ENCODE results near the gene RNF38.
"Not testable (repeated sequence)": the region's sequence is repeated elsewhere in the genome, so short reads cannot be mapped to it uniquely, and the experiment has no call there.

The RNF38 gene

DNA sequence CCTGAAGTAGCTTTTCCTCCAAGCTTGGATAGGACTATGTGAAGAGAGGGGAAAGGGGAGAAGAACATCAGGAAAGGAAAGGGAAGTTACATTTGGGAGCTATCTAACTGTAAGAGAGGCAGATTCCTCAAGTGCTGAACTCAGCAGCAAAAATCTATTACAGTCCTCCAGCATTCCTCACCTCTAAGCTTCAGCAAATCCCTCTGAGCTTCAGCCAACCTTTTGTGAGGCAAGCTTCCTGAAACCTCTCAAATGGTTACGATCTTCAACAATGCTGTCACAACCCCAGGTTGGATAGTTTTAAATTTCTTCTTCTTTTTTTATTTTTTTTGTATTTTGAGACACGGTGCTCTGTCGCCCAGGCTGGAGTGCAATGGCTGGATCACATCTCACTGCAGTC lies 2.5 kb upstream of the RNF38 start:
- no peak for DNase-seq

DNA sequence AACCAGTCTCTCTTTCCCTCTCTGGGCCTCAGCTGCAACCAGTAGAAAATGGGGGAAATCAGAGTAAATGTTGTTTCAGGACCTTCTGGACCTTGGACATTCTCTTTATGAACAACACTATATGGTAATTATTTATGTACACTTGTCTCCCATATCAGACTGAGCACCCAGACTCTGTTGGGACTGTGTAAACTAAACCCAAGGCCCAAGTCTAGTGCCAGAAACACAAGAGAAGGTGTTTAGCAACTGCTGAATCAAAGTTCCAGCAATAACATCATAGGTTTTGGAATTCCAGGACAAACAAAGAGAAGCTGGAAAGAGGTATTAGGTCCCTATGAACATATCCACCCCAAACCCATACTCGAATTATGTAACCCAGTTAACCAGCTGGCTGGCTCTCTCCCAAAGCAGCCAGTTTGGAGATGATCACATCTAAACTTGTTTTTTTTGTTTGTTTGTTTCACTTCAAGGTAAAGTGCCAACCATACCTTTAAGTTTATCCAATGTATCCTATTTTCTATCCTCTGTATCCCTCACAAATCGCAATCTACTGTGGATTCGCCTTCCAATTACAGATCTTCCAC lies 1.9 kb upstream of the RNF38 start:
- DNase-seq: no peak

GRCh38 chr9:36401164-36401740 lies 1.2 kb upstream of the RNF38 start:
- no peak for DNase-seq

GRCh38 chr9:36400332-36401163 lies 479 bp upstream of the RNF38 start:
- peak; percentile 92 to 93 for DNase-seq

DNA sequence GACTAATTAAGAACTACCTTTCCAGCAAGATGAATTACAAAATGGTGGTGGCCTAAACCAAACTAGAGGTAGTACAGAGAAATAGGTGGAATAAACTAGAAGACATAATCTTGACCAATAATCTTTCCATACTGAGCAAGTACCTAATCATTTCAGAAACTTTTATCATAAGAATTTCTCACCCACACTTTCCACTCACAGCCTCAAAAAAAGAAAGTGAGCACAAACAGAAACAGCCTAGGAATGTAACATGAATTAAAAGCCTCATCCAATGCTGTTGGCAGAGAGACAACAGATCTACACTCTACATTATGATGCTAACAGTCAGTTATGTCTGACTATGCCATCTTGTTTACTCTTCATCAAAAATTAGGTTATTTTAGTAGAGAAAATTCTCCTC lies 1.3 kb downstream of the RNF38 start:
- no peak for DNase-seq

DNA sequence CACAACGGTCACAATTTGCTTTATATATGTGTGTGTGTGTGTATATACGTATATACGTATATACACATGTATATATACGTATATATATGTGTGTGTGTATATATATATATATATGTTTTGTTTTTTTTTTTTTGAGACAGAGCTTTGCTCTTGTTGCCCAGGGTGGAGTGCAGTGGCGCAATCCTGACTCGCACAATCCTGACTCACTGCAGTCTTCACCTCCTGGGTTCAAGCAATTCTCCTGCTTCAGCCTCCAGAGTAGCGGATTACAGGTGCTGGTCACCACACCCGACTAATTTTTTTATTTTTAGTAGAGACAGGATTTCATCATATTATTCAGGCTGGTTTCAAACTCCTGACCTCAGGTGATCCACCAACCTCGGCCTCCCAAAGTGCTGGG lies 3.1 kb downstream of the RNF38 start:
- no peak for DNase-seq

- DNase-seq: no peak
Measured at GRCh38 chr9:36392489-36392888, 7.6 kb downstream of the RNF38 start.

- no peak for DNase-seq
Measured at GRCh38 chr9:36389590-36389989, 10.5 kb downstream of the RNF38 start.

GRCh38 chr9:36386396-36386965 lies 13.6 kb downstream of the RNF38 start:
- DNase-seq: not testable (repeated sequence)

GRCh38 chr9:36382484-36382883 lies 17.6 kb downstream of the RNF38 start:
- no peak for DNase-seq

DNA sequence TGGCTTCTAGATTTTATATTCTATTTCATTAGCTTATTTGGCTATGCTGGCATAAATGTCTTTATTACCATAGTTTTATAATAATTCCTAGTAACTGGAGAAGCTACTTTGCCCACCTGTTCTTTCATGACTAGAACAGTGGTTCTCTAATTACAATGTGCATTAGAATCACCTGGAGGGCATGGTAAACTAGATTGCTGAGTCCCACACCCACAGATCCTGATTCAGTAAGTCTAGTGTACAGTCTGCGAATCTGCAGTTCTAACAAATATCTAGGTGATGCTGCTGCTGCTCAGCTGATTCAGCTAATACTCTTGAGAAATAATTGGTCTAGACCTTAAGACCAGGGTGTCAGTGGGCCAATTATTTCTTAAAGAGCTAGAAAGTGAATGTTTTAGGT lies 35.5 kb downstream of the RNF38 start:
- no peak for DNase-seq

GRCh38 chr9:36363448-36363847 lies 36.6 kb downstream of the RNF38 start:
- DNase-seq: no peak

- DNase-seq: no peak
Measured at GRCh38 chr9:36358486-36358885, 41.6 kb downstream of the RNF38 start.

- no peak for DNase-seq
Measured at GRCh38 chr9:36357639-36358038, 42.4 kb downstream of the RNF38 start.

DNA sequence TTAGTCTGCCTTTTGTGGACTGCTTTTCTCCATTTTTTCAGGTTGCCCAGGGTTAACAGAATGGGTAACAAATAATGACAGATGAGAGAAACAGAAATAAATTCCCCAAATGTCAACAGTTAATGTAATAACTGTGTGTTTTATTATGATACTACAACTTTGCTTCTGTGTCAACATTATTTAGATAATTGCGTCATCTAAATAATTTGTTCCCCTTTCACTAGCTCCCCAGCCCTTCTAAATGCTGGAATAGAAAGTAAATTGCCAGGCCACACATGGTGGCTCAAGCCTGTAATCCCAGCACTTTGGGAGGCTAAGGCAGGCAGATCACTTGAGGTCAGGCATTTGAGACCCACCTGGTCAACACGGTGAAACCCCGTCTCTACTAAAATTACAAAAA lies 53.5 kb downstream of the RNF38 start:
- DNase-seq: no peak

DNA sequence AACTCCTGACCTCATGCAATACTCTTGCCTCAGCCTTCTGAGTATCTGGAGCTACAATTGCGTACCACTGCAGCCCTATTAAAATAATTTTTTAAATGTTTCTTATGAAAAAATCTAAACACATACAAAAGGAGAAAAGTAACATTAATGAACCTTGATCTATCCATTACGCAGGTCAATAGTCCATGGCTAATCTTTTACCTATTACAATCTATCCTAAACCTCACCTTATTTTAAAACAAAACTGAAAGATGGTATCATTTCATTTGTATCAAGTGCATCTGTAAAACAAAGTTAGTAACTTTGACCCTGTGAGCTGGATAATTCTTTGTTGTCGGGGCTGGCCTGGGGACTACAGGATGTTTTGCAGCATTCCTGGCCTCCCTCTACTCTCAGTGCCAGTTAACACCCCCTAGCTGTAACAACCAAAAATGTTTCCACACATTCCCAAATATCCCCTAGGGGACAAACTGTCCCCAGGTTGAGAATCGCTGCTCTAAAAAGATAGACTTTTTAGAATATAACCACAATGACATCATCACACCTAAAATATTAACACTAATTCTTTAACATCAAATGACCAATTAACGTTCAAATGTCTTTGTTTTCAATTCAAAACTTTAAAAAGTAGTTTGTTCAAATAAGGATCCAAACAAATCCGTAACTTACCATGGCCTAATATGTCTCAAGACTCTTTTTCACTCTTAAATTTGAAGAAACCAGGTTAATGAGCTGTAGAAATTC lies 54.8 kb downstream of the RNF38 start:
- DNase-seq: no peak

- DNase-seq: no peak
Measured at GRCh38 chr9:36341936-36342577, 58.0 kb downstream of the RNF38 start.

DNA sequence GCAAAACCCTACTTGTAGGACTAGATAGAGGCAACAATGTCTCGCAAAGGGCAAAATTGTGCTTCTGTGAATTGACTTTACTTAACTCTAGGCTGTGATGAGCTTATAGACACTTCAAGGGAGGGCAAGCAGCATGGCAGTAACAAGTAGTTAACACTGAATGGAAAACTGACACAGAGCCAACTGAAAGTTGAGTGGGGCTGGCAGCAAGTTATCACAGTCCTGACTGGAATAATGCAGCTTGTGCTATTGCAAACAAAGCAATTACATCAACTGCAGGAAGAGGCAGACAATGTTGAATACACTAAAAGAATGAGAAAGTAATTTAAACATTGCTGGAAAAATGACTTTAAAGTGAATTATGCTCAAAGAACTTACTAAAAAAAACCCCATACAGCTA lies 62.2 kb downstream of the RNF38 start:
- no peak for DNase-seq

- no peak for DNase-seq
Measured at GRCh38 chr9:36337002-36337401, 63.1 kb downstream of the RNF38 start.

DNA sequence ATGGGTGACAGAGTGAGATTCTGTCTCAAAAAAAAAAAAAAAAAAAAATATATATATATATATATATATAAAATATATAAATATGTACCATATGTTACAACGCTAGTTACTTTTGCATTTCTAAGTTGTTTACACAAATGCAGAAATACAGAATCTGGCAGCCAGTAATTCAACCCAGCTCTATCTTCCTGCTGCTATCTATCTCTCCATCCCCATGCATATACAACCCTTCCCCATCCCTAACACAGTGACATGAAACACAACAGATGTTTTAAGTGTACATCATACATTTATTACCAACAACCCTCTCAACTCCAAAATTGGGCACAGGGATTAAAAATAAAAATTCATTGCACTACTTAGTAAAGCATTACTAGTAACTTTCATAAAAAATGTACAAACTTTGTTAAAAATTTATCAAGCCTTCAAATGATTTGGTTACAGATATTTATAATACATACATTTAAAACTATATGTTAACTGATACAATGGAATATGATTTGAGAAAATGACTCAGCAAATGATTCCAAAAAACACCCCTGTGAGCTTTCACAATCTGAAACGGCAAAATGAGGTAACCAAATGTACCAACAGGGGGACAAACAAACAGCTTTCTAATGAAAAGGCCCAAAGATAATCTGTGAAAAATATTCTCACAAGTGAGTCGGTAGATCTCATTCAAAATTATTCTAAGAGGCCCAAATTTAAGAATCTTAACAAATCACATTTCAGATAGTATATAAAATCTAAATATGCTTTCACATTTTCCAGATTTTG lies 63.8 kb downstream of the RNF38 start:
- no peak for DNase-seq

GRCh38 chr9:36332006-36332405 lies 68.1 kb downstream of the RNF38 start:
- DNase-seq: no peak

All from stimulated activated CD4-positive, alpha-beta T cell treated with anti-CD3 and anti-CD28 coated beads, Interleukin-2, amount 100 ng/mL, for 24 hours (primary cell).